ENCODE data around the gene GPR63. TPM values are rescaled to one million over a fixed set of nuclear protein-coding genes. Genes with fewer than 3 reads are reported as not detected.

GPR63 gene
- total RNA-seq, 1 experiment from 2014 or later: 0.95 TPM

DNA sequence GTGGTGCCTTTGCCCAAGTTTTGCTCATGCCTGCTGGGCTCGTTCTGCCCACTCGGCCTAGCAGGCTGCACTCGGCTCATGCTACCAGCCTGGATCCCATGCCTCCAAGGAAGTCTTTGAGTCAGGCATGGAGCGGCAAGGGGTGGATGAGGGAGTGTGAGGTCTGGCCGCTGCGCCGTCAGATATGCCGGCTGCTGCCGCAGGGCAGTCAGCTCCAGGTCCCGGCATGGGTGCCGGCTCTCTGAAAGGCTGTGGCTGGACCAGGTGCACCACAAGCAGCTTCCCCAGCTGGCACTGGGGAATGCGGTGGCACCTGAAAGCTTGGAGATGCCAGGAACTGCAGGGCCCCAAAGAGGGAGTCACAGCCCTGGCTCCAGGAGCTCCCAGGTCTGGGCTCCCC lies 75.5 kb downstream of the GPR63 start:
- H3K9me3 ChIP-seq (ENCODE audit: control insufficient read depth, insufficient read depth, low read depth, low read length): no peaks in the 10 kb centered on the region
- no peak for TF ChIP-seq SIN3A (IDR thresholded peaks at IDR 0.05; ENCODE audit: borderline replicate concordance, insufficient read depth, low read depth, low read length)
- ChIA-PET POLR2A (no interaction called here), CTCF (no interaction called here)
- ATAC-seq: no peak
- H3K4me1 ChIP-seq (ENCODE audit: control insufficient read depth, insufficient read depth, low read length): no peaks in the 10 kb centered on the region
- no peak for DNase-seq (ENCODE audit: low read depth, low spot score)
- no TSS peak for BruUV-seq (replicated peaks)
- in situ Hi-C loops (cut with HindIII; ENCODE audit: low pct_unique_long_range_greater_than_20kb, low sequenced_read_pairs): no loop called here
- no peaks in the 10 kb centered on the region for H3K27me3 ChIP-seq (ENCODE audit: control insufficient read depth, insufficient read depth, low read length)
- intact Hi-C loops (cut with micrococcal nuclease; ENCODE audit: unreplicated experiment): loop anchor here (10.0 kb wide), 1 partner anchor 137 kb away; no protein-coding TSS in a partner anchor
- no peak overlapping the region for H3K27ac ChIP-seq (ENCODE audit: low read length)
- no peaks in the 10 kb centered on the region for H3K36me3 ChIP-seq (ENCODE audit: control insufficient read depth, insufficient read depth, low read length)
- H3K4me3 ChIP-seq (ENCODE audit: low read depth in 2 of 2, low read length in 2 of 2): no peak overlapping the region

DNA sequence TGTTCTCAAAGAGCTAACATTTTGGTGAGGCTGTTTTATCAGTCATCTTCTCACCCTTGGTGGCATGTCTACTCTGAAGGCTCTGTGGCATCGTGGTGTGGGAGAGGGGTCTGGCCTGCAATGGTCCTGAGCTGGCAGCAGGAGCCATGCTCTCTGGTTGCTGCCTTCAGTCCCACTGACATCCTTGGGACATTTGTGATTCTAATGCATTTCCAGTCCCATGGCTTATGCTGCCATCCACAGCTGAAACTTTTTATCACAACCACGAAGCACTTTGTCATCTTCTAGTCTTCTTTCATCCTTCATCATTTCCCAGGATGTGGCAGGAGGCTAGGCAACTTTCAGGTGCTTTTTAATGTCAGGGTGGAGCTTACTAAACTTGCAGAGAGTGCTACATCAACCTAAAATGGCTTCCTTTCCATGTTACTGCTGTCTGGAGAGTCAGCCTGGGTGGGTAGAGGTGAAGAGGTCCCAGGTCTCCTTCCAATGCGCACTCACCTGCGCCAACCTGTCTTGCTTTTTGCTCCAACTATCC lies 77.1 kb downstream of the GPR63 start:
- no peaks in the 10 kb centered on the region for H3K9me3 ChIP-seq (ENCODE audit: control insufficient read depth, insufficient read depth, low read depth, low read length)
- no peak overlapping the region for H3K27ac ChIP-seq (ENCODE audit: low read length)
- no peaks in the 10 kb centered on the region for H3K36me3 ChIP-seq (ENCODE audit: control insufficient read depth, insufficient read depth, low read length)
- no peaks in the 10 kb centered on the region for H3K4me1 ChIP-seq (ENCODE audit: control insufficient read depth, insufficient read depth, low read length)
- no peak for DNase-seq (ENCODE audit: low read depth, low spot score)
- in situ Hi-C loops (cut with HindIII; ENCODE audit: low pct_unique_long_range_greater_than_20kb, low sequenced_read_pairs): no loop called here
- ChIA-PET POLR2A (no interaction called here), CTCF (no interaction called here)
- no peak for TF ChIP-seq TCF7L2 (IDR thresholded peaks at IDR 0.05; ENCODE audit: low read depth, low read length)
- TF ChIP-seq SIN3A (IDR thresholded peaks at IDR 0.05; ENCODE audit: borderline replicate concordance, insufficient read depth, low read depth, low read length): no peak
- TF ChIP-seq, protein P1, sequence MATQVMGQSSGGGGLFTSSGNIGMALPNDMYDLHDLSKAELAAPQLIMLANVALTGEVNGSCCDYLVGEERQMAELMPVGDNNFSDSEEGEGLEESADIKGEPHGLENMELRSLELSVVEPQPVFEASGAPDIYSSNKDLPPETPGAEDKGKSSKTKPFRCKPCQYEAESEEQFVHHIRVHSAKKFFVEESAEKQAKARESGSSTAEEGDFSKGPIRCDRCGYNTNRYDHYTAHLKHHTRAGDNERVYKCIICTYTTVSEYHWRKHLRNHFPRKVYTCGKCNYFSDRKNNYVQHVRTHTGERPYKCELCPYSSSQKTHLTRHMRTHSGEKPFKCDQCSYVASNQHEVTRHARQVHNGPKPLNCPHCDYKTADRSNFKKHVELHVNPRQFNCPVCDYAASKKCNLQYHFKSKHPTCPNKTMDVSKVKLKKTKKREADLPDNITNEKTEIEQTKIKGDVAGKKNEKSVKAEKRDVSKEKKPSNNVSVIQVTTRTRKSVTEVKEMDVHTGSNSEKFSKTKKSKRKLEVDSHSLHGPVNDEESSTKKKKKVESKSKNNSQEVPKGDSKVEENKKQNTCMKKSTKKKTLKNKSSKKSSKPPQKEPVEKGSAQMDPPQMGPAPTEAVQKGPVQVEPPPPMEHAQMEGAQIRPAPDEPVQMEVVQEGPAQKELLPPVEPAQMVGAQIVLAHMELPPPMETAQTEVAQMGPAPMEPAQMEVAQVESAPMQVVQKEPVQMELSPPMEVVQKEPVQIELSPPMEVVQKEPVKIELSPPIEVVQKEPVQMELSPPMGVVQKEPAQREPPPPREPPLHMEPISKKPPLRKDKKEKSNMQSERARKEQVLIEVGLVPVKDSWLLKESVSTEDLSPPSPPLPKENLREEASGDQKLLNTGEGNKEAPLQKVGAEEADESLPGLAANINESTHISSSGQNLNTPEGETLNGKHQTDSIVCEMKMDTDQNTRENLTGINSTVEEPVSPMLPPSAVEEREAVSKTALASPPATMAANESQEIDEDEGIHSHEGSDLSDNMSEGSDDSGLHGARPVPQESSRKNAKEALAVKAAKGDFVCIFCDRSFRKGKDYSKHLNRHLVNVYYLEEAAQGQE (IDR thresholded peaks at IDR 0.05; ENCODE audit: insufficient read depth in 1 of 2, low read depth in 2 of 2, low read length in 1 of 2): no peak
- TF ChIP-seq, protein P2, sequence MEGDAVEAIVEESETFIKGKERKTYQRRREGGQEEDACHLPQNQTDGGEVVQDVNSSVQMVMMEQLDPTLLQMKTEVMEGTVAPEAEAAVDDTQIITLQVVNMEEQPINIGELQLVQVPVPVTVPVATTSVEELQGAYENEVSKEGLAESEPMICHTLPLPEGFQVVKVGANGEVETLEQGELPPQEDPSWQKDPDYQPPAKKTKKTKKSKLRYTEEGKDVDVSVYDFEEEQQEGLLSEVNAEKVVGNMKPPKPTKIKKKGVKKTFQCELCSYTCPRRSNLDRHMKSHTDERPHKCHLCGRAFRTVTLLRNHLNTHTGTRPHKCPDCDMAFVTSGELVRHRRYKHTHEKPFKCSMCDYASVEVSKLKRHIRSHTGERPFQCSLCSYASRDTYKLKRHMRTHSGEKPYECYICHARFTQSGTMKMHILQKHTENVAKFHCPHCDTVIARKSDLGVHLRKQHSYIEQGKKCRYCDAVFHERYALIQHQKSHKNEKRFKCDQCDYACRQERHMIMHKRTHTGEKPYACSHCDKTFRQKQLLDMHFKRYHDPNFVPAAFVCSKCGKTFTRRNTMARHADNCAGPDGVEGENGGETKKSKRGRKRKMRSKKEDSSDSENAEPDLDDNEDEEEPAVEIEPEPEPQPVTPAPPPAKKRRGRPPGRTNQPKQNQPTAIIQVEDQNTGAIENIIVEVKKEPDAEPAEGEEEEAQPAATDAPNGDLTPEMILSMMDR (IDR thresholded peaks at IDR 0.05): no peak; the same call in 1 of the 2 replicates
- TF ChIP-seq POLR2AphosphoS5 (IDR thresholded peaks at IDR 0.05; ENCODE audit: low read depth, low read length): no peak
- no peaks in the 10 kb centered on the region for H3K27me3 ChIP-seq (ENCODE audit: control insufficient read depth, insufficient read depth, low read length)
- no peak overlapping the region for H3K4me3 ChIP-seq (ENCODE audit: low read depth in 2 of 2, low read length in 2 of 2)
- BruUV-seq (replicated peaks): no TSS peak
- no peak for ATAC-seq
- intact Hi-C loops (cut with micrococcal nuclease; ENCODE audit: unreplicated experiment): loop anchor here (10.0 kb wide), 1 partner anchor 135 kb away; no protein-coding TSS in a partner anchor

DNA sequence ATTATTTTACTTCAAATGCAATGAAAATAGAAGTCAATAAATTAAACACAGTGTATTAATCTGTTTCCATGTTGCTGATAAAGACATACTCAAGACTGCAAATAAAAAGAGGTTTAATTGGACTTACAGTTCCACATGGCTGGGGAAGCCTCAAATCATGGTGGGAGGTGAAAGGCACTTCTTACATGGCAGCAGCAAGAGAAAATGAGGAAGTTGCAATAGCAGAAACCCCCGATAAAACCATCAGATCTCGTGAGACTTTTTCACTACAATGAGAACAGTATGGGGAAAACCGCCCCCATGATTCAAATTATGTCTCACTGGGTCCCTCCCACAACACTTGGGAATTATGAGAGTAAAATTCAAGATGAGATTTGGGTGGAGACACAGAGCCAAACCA lies 82.2 kb downstream of the GPR63 start:
- intact Hi-C loops (cut with micrococcal nuclease; ENCODE audit: unreplicated experiment) (no loop called here), in situ Hi-C loops (cut with HindIII; ENCODE audit: low pct_unique_long_range_greater_than_20kb, low sequenced_read_pairs) (no loop called here)
- Histone ChIP-seq H3K9me3 (ENCODE audit: control insufficient read depth, insufficient read depth, low read depth, low read length) (no peaks in the 10 kb centered on the region), H3K4me3 (ENCODE audit: low read depth in 2 of 2, low read length in 2 of 2) (no peak overlapping the region), H3K36me3 (ENCODE audit: control insufficient read depth, insufficient read depth, low read length) (no peaks in the 10 kb centered on the region), H3K27me3 (ENCODE audit: control insufficient read depth, insufficient read depth, low read length) (no peaks in the 10 kb centered on the region), H3K4me1 (ENCODE audit: control insufficient read depth, insufficient read depth, low read length) (no peaks in the 10 kb centered on the region), H3K27ac (ENCODE audit: low read length) (no peak overlapping the region)
- TF ChIP-seq, protein P1 (IDR thresholded peaks at IDR 0.05; ENCODE audit: insufficient read depth in 1 of 2, low read depth in 2 of 2, low read length in 1 of 2): no peak
- no peak for TF ChIP-seq POLR2AphosphoS5 (IDR thresholded peaks at IDR 0.05; ENCODE audit: low read depth, low read length)
- TF ChIP-seq TCF7L2 (IDR thresholded peaks at IDR 0.05; ENCODE audit: low read depth, low read length): no peak
- no peak for TF ChIP-seq SIN3A (IDR thresholded peaks at IDR 0.05; ENCODE audit: borderline replicate concordance, insufficient read depth, low read depth, low read length)
- TF ChIP-seq, protein P2 (IDR thresholded peaks at IDR 0.05): no peak
- CTCF ChIA-PET: no interaction called here
- POLR2A ChIA-PET: no interaction called here
- BruUV-seq (replicated peaks): no TSS peak
- DNase-seq (ENCODE audit: low read depth, low spot score) (no peak), ATAC-seq (no peak)
